Astrocyte (in vitro differentiated cells and primary cell): ENCODE results near the gene FGFBP1. TPM values are rescaled to one million over a fixed set of nuclear protein-coding genes. Genes with fewer than 3 reads are reported as not detected.

Source experiments
- DNase-seq: peaks from one replicate; pipeline ENCODE4 v3.0.0-alpha.2; 2010; ENCODE audit warnings: low read depth
- FAIRE-seq: peaks from 2 replicates; lab custom pipeline; 2011; peaks lifted over from hg19 to GRCh38; lab: Jason Lieb, UNC
- H2AFZ ChIP-seq: 2 replicates; pipeline ENCODE4 v1.6.0; 2012; ENCODE audit warnings: low read depth, low read length, inconsistent platforms
- H3K27ac ChIP-seq: 2 replicates; pipeline ENCODE4 v1.5.1; 2011; ENCODE audit warnings: low read depth, low read length, inconsistent platforms
- H3K27me3 ChIP-seq: 2 replicates; pipeline ENCODE4 v1.6.0; 2011; ENCODE audit warnings: low read length, inconsistent platforms; ENCODE audit not compliant: insufficient read depth
- H3K36me3 ChIP-seq: 2 replicates; pipeline ENCODE4 v1.5.1; 2011; ENCODE audit warnings: low read length, inconsistent platforms; ENCODE audit not compliant: insufficient read depth
- H3K4me1 ChIP-seq: 2 replicates; pipeline ENCODE4 v1.5.1; 2011; ENCODE audit warnings: low read length, inconsistent platforms; ENCODE audit not compliant: insufficient read depth
- H3K4me2 ChIP-seq: 2 replicates; pipeline ENCODE4 v1.6.0; 2012; ENCODE audit warnings: low read length, inconsistent platforms
- H3K4me3 ChIP-seq: 2 replicates; pipeline ENCODE4 v1.5.1; 2011; ENCODE audit warnings: low read depth, mild to moderate bottlenecking, low read length, inconsistent platforms; ENCODE audit not compliant: insufficient read depth
- H3K79me2 ChIP-seq: 2 replicates; pipeline ENCODE4 v1.6.0; 2012; ENCODE audit warnings: mild to moderate bottlenecking, low read length, inconsistent platforms; ENCODE audit not compliant: insufficient read depth
- H3K9ac ChIP-seq: 2 replicates; pipeline ENCODE4 v1.6.0; 2012; ENCODE audit warnings: mild to moderate bottlenecking, low read length, inconsistent platforms
- H3K9me3 ChIP-seq: 2 replicates; pipeline ENCODE4 v1.5.1; 2012; ENCODE audit warnings: low read depth, mild to moderate bottlenecking, low read length, inconsistent platforms; ENCODE audit not compliant: insufficient read depth
- H4K20me1 ChIP-seq: 2 replicates; pipeline ENCODE4 v1.6.0; 2012; ENCODE audit warnings: low read length, inconsistent platforms; ENCODE audit not compliant: insufficient read depth
- H3K27ac Mint-ChIP-seq: one replicate; pipeline ENCODE4 v1.8.0; 2021; ENCODE audit warnings: mild to moderate bottlenecking, mixed read lengths; ENCODE audit not compliant: unreplicated experiment
- H3K27me3 Mint-ChIP-seq: one replicate; pipeline ENCODE4 v1.8.0; 2021; ENCODE audit warnings: low read depth, mixed read lengths; ENCODE audit not compliant: unreplicated experiment
- H3K36me3 Mint-ChIP-seq: one replicate; pipeline ENCODE4 v1.8.0; 2021; ENCODE audit warnings: low read depth, mixed read lengths; ENCODE audit not compliant: unreplicated experiment
- H3K4me1 Mint-ChIP-seq: one replicate; pipeline ENCODE4 v1.8.0; 2021; ENCODE audit warnings: low read depth, mixed read lengths; ENCODE audit not compliant: unreplicated experiment
- H3K4me3 Mint-ChIP-seq: one replicate; pipeline ENCODE4 v1.8.0; 2021; ENCODE audit warnings: mild to moderate bottlenecking, moderate library complexity, mixed read lengths; ENCODE audit not compliant: unreplicated experiment
- H3K9me3 Mint-ChIP-seq: one replicate; pipeline ENCODE4 v1.8.0; 2021; ENCODE audit warnings: mild to moderate bottlenecking, mixed read lengths; ENCODE audit not compliant: unreplicated experiment
- EZH2 ChIP-seq: IDR thresholded peaks from 2 replicates; pipeline ENCODE4 v1.6.1; 2012; ENCODE audit warnings: mild to moderate bottlenecking, low read length, inconsistent platforms; ENCODE audit not compliant: insufficient read depth
- total RNA-seq: library from RNA; stranded (reverse); gene quantifications from 2 replicates; pipeline ENCODE4 v1.2.1, GENCODE V29; 2021
- TF ChIP-seq, protein P1 (sequence below): IDR thresholded peaks from 2 replicates; pipeline ENCODE4 v1.5.1; 2011; ENCODE audit warnings: low read depth, mild to moderate bottlenecking, inconsistent platforms, low read length, moderate library complexity; ENCODE audit not compliant: insufficient read depth

Gene FGFBP1
- total RNA-seq, 1 donor from 2014 or later, result not detected

DNA sequence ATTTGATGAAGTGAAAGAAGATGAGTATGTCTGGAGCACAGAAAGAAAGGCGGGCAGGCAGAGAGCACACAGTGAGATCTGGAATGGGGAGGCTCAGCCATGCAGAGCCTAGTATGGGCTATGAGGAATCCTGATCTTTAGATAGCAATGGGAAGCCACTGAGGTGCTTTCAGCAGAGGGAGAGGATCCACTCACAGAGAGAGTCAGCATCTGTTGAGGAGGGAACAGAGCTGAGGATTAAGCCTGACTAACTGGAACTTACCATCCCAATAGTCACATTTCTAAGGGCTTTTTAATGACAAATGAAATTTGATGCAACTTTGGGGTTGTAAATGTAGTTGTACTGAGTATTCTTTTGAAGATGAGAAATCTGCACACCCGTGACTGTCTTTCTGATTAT is 45.1 kb upstream of the FGFBP1 start:
- peak overlapping the region; percentile 59 for H3K27ac Mint-ChIP-seq
- DNase-seq (no peak), FAIRE-seq (no peak)
- Histone ChIP-seq H3K79me2 (no peaks in the 10 kb centered on the region), H3K9ac (no peak overlapping the region), H3K4me3 (no peak overlapping the region), H4K20me1 (no peaks in the 10 kb centered on the region), H3K36me3 (no peaks in the 10 kb centered on the region), H2AFZ (no peak overlapping the region), H3K9me3 (no peaks in the 10 kb centered on the region), H3K4me1 (peaks cover 10% of the 10 kb centered on the region), H3K4me2 (peak overlapping the region; percentile 51), H3K27me3 (no peaks in the 10 kb centered on the region), H3K27ac (no peak overlapping the region)
- H3K27me3 Mint-ChIP-seq, result no peaks in the 10 kb centered on the region
- H3K36me3 Mint-ChIP-seq, result peaks cover 13% of the 10 kb centered on the region
- H3K4me1 Mint-ChIP-seq, result peaks cover 19% of the 10 kb centered on the region
- H3K4me3 Mint-ChIP-seq, result no peak overlapping the region
- TF ChIP-seq, protein P1, sequence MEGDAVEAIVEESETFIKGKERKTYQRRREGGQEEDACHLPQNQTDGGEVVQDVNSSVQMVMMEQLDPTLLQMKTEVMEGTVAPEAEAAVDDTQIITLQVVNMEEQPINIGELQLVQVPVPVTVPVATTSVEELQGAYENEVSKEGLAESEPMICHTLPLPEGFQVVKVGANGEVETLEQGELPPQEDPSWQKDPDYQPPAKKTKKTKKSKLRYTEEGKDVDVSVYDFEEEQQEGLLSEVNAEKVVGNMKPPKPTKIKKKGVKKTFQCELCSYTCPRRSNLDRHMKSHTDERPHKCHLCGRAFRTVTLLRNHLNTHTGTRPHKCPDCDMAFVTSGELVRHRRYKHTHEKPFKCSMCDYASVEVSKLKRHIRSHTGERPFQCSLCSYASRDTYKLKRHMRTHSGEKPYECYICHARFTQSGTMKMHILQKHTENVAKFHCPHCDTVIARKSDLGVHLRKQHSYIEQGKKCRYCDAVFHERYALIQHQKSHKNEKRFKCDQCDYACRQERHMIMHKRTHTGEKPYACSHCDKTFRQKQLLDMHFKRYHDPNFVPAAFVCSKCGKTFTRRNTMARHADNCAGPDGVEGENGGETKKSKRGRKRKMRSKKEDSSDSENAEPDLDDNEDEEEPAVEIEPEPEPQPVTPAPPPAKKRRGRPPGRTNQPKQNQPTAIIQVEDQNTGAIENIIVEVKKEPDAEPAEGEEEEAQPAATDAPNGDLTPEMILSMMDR, result no peak
- no peak for TF ChIP-seq EZH2
- no peaks in the 10 kb centered on the region for H3K9me3 Mint-ChIP-seq

DNA sequence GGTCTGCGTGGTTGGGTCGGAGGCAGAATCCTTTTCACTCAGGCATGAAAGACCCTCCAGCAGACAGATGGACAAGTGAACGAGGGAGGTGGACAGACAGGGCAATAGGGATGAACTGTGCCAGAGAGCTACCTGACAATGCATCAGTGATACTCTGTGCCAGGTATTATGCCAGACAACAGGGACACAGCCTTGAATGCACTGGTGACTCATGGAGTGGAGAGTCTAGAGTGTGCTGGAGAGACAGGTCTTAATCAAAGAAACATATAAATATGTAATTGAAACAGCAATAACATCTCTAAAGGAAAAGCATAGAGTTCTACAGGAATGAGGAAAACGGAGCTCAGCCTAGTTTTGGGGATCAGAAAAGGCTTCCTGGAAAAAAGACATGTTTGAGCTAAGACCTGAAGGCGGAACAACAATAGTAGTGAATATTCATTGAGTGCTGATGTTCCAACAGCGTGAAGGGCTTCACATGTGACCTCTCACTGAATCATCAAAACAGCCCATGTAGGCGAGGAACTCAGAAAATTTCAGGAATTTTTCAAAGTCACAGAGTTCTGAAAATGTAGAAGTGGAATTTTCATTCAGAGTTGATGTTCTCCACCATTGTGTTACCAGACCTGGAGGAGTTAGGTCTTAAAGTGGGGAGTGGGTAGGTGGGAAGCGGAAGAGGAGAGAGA is 44.4 kb upstream of the FGFBP1 start:
- TF ChIP-seq EZH2, result no peak
- TF ChIP-seq, protein P1, result no peak
- Mint-ChIP-seq H3K27me3 (no peaks in the 10 kb centered on the region), H3K36me3 (peaks cover 13% of the 10 kb centered on the region), H3K27ac (peak overlapping the region; percentile 59), H3K4me3 (no peak overlapping the region), H3K9me3 (no peaks in the 10 kb centered on the region), H3K4me1 (peaks cover 19% of the 10 kb centered on the region)
- Histone ChIP-seq H3K79me2 (no peaks in the 10 kb centered on the region), H3K9me3 (no peaks in the 10 kb centered on the region), H3K27ac (no peak overlapping the region), H3K27me3 (no peaks in the 10 kb centered on the region), H3K36me3 (no peaks in the 10 kb centered on the region), H3K9ac (no peak overlapping the region), H3K4me2 (peak overlapping the region; percentile 51), H2AFZ (no peak overlapping the region), H4K20me1 (no peaks in the 10 kb centered on the region), H3K4me3 (no peak overlapping the region), H3K4me1 (peaks cover 10% of the 10 kb centered on the region)
- DNase-seq (peak; percentile 56), FAIRE-seq (no peak)
